Fibroblast of lung (primary cell): ENCODE measurements around the gene SPECC1L. TPM values are rescaled to one million over a fixed set of nuclear protein-coding genes. Genes with fewer than 3 reads are reported as not detected.

Source experiments
- DNase-seq, 2 donors: peaks; one replicate each; pipeline versions ENCODE4 v3.0.0 to v3.0.0-alpha.2; 2010; ENCODE audit warnings: low read depth in 2 of 2
- H2AFZ ChIP-seq: 2 replicates; pipeline ENCODE4 v1.5.1; 2012; ENCODE audit warnings: low read length, control low read depth, inconsistent platforms
- H3K27ac ChIP-seq: 2 replicates; pipeline ENCODE4 v1.5.1; 2011; ENCODE audit warnings: low read length, control low read depth; ENCODE audit not compliant: insufficient read depth
- H3K27me3 ChIP-seq: 2 replicates; pipeline ENCODE4 v1.5.1; 2011; ENCODE audit warnings: mild to moderate bottlenecking, low read length; ENCODE audit not compliant: control insufficient read depth, insufficient read depth
- H3K36me3 ChIP-seq: 2 replicates; pipeline ENCODE4 v1.5.1; 2011; ENCODE audit warnings: low read length; ENCODE audit not compliant: control insufficient read depth, insufficient read depth
- H3K4me1 ChIP-seq: 2 replicates; pipeline ENCODE4 v1.5.1; 2011; ENCODE audit warnings: low read length; ENCODE audit not compliant: control insufficient read depth, insufficient read depth; ENCODE audit errors: extremely low read depth
- H3K4me2 ChIP-seq: 2 replicates; pipeline ENCODE4 v1.5.1; 2011; ENCODE audit warnings: low read length, control low read depth; ENCODE audit not compliant: insufficient read depth; ENCODE audit errors: extremely low read depth
- H3K4me3 ChIP-seq, 4 experiments: fragments of 200-600 bp in 1 of 4; sonication (generic) in 1 of 4; replicated peaks in 1 of 4; 2 replicates each; pipeline ENCODE4 v1.5.1; 2011 to 2016; ENCODE audit warnings: low read length in 4 of 4, low read depth in 3 of 4, mild to moderate bottlenecking in 3 of 4, control low read depth in 2 of 4, inconsistent platforms in 1 of 4, mixed read lengths in 1 of 4; ENCODE audit not compliant: insufficient read depth in 1 of 4; ENCODE audit errors: control extremely low read depth in 1 of 4
- H3K79me2 ChIP-seq: 2 replicates; pipeline ENCODE4 v1.5.1; 2012; ENCODE audit warnings: mild to moderate bottlenecking, low read length, inconsistent platforms; ENCODE audit not compliant: control insufficient read depth, insufficient read depth
- H3K9ac ChIP-seq: 2 replicates; pipeline ENCODE4 v1.5.1; 2011; ENCODE audit warnings: mild to moderate bottlenecking, low read length, control low read depth; ENCODE audit not compliant: insufficient read depth
- H3K9me3 ChIP-seq: 2 replicates; pipeline ENCODE4 v1.5.1; 2012; ENCODE audit warnings: low read depth, low read length; ENCODE audit not compliant: control insufficient read depth, insufficient read depth
- H4K20me1 ChIP-seq: 2 replicates; pipeline ENCODE4 v1.5.1; 2011; ENCODE audit warnings: low read length; ENCODE audit not compliant: control insufficient read depth, insufficient read depth; ENCODE audit errors: extremely low read depth
- EZH2 ChIP-seq: IDR thresholded peaks from 2 replicates; pipeline ENCODE4 v1.5.1; 2012; ENCODE audit warnings: low read length, control low read depth, mild to moderate bottlenecking; ENCODE audit errors: missing control alignments
- polyA plus RNA-seq, 2 donors: library from polyadenylated mRNA; depleted of rRNA in 1 of 2; stranded (reverse) in 1 of 2; unstranded in 1 of 2; fragments of >200 nt; gene quantifications; 2 replicates each; pipeline ENCODE4 v1.2.1, GENCODE V29; 2011 to 2012; ENCODE audit warnings: missing spikeins in 1 of 2
- total RNA-seq: library from RNA; depleted of rRNA; stranded (reverse); fragments of >200 nt; gene quantifications from 2 replicates; pipeline ENCODE4 v1.2.1, GENCODE V29; 2014
- TF ChIP-seq, protein P1 (sequence below), 2 donors: IDR thresholded peaks in 1 of 2; conservative IDR thresholded peaks in 1 of 2; 1 replicate in 1 of 2; 2 replicates in 1 of 2; pipeline ENCODE4 v1.5.1; 2011 to 2012; ENCODE audit warnings: low read length in 2 of 2, control low read depth in 1 of 2, inconsistent platforms in 1 of 2, low read depth in 1 of 2, mild to moderate bottlenecking in 1 of 2

SPECC1L gene
- total and polyA plus RNA-seq, 2 donors (not counting 1 experiment from before 2014, with no cell fraction given), result 40.3 to 46.2 TPM

DNA sequence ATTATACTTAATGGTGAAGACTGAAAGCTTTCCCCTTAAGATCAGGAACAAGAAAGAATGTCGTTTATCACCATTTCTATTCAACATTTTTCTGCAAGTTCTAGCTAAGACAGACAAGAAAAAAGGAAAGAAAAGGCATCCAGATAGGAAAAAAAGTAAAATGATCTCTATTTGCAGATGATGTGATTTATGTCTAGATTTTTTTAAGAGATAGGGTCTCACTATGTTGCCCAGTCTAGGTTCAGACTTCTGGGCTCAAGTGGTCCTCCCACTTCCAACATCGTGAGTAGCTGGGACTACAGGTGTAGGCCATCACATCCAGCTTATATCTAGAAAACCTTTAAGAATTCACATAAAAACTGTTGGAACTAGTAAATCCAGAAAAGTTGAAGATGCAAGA, 105.4 kb downstream of the SPECC1L start:
- no peaks in the 10 kb centered on the region for H3K4me1 ChIP-seq
- no peak overlapping the region for H3K4me3 ChIP-seq
- H4K20me1 ChIP-seq, result no peaks in the 10 kb centered on the region
- no peak overlapping the region for H3K9ac ChIP-seq
- no peaks in the 10 kb centered on the region for H3K27me3 ChIP-seq
- no peaks in the 10 kb centered on the region for H3K79me2 ChIP-seq
- TF ChIP-seq, protein P1, sequence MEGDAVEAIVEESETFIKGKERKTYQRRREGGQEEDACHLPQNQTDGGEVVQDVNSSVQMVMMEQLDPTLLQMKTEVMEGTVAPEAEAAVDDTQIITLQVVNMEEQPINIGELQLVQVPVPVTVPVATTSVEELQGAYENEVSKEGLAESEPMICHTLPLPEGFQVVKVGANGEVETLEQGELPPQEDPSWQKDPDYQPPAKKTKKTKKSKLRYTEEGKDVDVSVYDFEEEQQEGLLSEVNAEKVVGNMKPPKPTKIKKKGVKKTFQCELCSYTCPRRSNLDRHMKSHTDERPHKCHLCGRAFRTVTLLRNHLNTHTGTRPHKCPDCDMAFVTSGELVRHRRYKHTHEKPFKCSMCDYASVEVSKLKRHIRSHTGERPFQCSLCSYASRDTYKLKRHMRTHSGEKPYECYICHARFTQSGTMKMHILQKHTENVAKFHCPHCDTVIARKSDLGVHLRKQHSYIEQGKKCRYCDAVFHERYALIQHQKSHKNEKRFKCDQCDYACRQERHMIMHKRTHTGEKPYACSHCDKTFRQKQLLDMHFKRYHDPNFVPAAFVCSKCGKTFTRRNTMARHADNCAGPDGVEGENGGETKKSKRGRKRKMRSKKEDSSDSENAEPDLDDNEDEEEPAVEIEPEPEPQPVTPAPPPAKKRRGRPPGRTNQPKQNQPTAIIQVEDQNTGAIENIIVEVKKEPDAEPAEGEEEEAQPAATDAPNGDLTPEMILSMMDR (conservative IDR thresholded peaks at IDR 0.05 in 1 of 2, IDR thresholded peaks at IDR 0.05 in 1 of 2; ENCODE audit: low read depth in 1 of 2, low read length in 2 of 2), result no peak
- TF ChIP-seq EZH2, result no peak
- no peak overlapping the region for H2AFZ ChIP-seq
- H3K27ac ChIP-seq, result no peak overlapping the region
- H3K4me2 ChIP-seq, result no peak overlapping the region
- H3K9me3 ChIP-seq, result no peaks in the 10 kb centered on the region
- H3K36me3 ChIP-seq, result peaks cover 5% of the 10 kb centered on the region
- DNase-seq, result no peak

DNA sequence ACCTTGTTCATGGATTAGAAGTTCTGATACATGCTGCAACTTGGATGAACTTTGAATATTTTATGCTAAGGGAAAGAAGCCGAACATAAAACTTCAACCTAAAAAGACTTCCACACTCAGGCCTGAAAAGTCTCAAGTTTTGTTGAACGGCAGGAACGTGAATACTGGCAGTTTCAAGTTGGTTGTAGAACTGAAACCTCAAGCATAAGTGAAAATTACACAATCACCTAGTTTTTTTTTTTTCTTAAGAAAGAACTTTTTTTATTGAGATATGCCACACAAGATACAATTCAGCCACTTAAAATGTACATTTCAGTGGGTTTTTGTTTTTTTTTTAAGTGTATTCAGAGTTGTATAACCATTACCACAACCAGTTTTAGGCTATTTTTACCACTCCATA, 106.0 kb downstream of the SPECC1L start:
- Histone ChIP-seq H3K79me2 (no peaks in the 10 kb centered on the region), H3K36me3 (peaks cover 5% of the 10 kb centered on the region), H3K4me1 (no peaks in the 10 kb centered on the region), H3K9me3 (no peaks in the 10 kb centered on the region), H3K27me3 (no peaks in the 10 kb centered on the region), H2AFZ (no peak overlapping the region), H4K20me1 (no peaks in the 10 kb centered on the region), H3K9ac (no peak overlapping the region), H3K27ac (no peak overlapping the region), H3K4me2 (no peak overlapping the region), H3K4me3 (no peak overlapping the region)
- DNase-seq, result no peak
- no peak for TF ChIP-seq EZH2
- TF ChIP-seq, protein P1 (conservative IDR thresholded peaks at IDR 0.05 in 1 of 2, IDR thresholded peaks at IDR 0.05 in 1 of 2; ENCODE audit: low read depth in 1 of 2, low read length in 2 of 2), result no peak

DNA sequence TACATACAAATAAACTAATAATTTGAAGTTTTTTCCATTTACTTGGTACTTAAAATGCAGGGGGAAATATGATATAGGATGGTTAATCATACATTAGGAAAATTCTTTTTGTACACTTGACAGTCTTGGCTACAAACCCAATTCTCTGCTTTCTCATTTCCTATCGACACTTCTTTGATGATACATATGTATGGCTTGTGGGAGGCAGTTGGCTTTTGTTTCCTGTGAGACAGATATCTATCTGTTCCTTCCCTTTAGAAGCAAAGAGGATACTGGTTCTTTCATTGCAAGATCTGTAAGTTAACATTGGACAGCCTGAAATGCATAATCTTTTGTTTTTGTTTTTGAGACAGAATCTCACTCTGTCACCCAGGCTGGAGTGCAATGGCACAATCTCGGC, 108.9 kb downstream of the SPECC1L start:
- Histone ChIP-seq H3K4me3 (no peak overlapping the region), H3K4me1 (no peaks in the 10 kb centered on the region), H3K36me3 (peaks cover 5% of the 10 kb centered on the region), H3K9me3 (no peaks in the 10 kb centered on the region), H3K27ac (no peak overlapping the region), H3K27me3 (no peaks in the 10 kb centered on the region), H3K4me2 (peak overlapping the region; percentile 50), H4K20me1 (no peaks in the 10 kb centered on the region), H2AFZ (no peak overlapping the region), H3K9ac (no peak overlapping the region), H3K79me2 (no peaks in the 10 kb centered on the region)
- no peak for TF ChIP-seq EZH2
- TF ChIP-seq, protein P1 (conservative IDR thresholded peaks at IDR 0.05 in 1 of 2, IDR thresholded peaks at IDR 0.05 in 1 of 2; ENCODE audit: low read depth in 1 of 2, low read length in 2 of 2), result no peak
- DNase-seq, result peak in 1 of 2 donors; percentile 41
